HG02610 (cell line): ENCODE results near the gene FMR1.

Experiments
- ATAC-seq: cut with Tn5 transposase; IDR thresholded peaks from one replicate; pipeline ENCODE4 v1.9.1; 2021; ENCODE audit warnings: mild to moderate bottlenecking, moderate library complexity; ENCODE audit not compliant: unreplicated experiment

FMR1 gene

GRCh38 chrX:147914591-147914990 lies 2.9 kb downstream of the FMR1 start:
- no peak for ATAC-seq

DNA sequence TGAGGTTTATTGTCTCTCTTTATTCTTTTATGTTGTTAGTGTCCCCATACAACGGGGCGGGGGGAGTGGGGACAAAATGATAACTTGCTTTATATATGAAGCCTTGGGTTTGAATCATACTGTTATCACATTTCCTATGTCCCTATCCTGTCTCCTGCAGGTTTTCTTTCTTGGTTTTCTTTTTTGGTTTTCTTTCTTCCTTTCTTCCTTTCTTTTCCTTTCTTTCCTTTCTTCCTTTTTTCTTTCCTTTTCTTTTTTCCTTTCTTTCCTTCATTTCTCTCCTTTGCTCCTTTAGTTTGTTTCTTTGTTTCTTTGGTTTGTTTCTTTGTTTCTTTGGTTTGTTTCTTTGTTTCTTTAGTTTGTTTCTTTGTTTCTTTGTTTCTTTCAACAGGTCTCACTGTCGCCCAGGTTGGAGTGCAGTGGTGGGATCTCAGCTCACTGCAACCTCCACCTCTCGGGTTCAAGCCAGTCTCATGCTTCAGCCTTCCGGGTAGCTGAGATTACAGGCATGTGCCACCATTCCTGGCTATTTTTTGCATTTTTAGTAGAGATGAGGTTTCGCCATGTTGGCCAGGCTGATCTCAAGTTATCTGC lies 4.8 kb downstream of the FMR1 start:
- ATAC-seq = no peak

DNA sequence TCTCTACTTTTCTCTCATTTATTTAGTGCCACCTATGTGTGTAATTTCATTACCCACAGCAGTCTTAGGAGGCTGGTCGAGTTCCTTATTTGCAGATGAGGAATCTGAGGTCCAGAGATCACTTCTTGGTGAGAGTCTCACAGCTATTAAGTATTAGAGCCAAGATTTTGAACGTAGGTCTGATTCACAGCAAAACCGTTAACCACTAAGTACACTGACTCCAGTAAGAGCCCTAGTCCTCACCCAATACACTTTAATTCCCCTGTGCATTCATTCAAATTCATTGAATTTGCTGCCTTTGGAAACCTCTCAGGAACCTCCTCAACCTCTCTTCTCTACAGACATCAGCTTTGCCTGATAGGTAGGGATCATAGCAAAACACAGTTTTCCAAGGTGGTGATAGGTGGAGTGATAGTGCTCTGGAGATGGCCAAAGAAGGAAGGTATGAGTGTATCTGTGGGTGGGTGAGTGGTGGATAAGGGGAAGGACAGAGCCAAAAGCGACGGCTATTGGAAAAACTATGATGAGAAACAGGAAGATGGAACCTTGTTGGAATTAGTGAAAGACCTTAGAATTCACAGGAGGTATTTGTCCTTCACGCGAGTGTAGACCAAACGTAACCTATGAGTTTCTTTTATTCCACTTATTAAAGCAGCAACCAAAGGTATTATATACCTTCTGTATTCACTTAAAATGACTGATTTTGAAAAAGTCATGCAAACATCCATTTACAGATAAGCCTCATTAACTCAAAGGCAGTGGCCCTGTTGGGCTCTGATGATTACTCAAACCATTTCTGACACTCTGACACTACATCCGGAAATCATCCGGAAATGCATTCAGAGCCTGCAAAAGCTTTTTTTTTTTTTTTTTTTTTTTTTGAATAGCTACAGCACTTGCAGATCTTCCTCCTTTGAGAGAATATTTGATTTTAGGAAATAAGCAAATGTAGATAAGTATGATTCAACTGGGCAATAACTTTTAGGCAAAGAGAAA lies 6.3 kb downstream of the FMR1 start:
- ATAC-seq = peak; percentile 91

DNA sequence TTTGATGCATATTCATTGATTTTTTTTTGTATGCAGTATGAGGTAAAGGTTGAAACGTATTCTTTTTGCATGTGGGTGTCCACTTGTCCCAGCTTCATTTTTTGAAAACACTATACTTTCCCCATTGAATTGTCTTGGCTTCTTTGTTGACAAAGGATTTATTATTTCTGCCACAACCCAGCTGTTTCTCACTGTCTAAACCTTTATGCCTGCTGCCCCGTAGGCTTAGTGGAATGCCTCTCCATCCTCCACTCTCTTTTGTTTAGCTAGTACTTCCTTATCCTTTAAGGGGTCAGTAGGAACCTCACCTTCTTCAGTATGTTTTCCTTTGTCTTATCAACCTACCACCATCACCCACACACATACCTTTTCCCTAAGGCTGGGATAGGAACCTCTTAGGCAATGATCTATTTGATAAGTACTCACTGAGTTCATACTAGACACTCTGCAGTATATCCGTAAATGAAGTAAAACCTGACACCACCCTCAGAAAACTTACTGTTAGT lies 8.5 kb downstream of the FMR1 start:
- no peak for ATAC-seq

DNA sequence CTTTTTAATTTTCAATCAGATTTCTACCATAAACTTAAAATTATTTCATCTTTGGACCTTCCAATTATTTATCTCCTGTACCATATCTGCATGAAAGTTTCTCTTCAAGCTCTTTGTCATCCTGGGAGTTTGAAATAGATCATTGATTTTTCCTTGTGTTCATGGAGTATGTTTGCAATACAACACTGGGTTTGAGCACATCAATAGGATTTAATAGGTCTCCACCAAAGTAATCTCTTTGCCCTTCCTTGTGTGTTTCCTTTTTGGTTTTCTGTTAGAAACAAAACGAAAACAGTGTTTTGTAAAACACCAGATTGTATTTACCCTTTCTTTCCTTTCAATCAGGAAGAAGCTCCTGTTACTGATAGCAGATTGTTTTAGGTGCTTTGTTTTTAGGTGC lies 11.9 kb downstream of the FMR1 start:
- no peak for ATAC-seq

DNA sequence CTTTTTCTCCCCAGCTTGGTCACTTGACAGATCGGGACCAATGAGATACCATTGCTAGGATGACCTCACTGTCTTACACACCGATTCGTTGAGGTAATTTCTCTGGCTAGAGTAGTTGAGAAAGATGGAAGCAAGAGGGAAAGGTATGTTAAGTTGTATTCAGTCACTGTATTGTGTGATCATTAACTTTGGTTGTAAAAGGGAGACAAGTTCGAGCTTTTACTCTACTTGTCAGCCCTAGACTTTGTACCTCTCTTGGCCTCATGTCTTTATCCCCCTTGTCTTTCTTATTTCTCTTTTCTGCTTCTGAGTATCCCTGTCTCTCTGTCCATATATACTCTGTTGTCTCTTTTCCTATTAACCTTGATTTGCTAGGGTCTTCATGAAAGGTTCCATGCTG lies 15.5 kb downstream of the FMR1 start:
- ATAC-seq = no peak

- ATAC-seq = no peak
Measured at GRCh38 chrX:147933815-147934214, 22.1 kb downstream of the FMR1 start.

DNA sequence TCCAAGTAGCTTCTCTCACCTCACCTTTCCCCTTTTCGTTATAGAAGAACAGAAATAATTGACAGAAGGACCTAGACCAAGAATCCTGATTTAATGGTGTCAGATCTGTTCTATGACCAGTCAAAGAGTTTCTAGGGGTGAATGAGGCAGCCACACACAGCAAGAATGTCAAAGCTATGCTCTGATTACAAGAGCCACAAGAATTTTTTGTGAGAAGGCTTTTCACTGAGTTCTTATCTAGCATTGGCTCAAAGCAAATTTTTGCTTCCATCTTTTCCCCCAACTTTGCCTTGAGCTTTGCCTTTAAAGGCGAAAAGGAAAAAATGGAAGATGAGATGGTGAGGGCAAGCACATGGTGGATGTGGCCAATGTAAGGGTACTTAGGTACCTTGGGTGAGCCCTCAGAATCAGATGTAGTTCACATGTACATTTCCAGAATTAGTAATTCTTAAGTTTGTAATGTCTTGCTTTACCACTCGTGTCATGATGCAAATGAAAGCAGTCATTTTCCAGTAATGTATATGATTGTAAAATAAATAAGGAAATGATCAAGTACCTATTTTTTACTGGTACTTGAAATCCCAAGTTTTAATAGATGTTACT lies 23.5 kb downstream of the FMR1 start:
- no peak for ATAC-seq

DNA sequence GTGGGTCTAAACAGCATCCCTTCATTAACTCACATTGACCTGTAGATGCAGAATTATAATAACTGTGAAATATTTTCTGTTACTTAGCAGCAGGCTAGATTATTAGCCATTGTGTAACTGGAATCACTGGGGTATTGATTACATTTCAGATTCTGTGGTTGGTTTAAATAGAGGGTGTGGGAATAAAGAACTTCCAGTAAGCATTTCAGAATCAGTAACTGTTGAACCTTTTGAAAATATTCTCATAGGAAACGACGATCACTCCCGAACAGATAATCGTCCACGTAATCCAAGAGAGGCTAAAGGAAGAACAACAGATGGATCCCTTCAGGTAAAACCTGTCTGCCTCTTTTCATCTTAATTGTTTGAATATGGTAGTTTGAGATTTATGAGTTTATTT lies 33.6 kb downstream of the FMR1 start:
- no peak for ATAC-seq

DNA sequence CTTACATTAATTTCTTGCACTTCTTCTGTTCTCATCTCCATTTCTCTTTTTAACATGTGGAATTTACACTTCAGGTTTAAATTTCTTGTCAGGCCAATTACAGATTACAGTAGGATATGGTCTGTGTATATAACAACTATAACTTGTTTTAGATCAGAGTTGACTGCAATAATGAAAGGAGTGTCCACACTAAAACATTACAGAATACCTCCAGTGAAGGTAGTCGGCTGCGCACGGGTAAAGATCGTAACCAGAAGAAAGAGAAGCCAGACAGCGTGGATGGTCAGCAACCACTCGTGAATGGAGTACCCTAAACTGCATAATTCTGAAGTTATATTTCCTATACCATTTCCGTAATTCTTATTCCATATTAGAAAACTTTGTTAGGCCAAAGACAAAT lies 36.8 kb downstream of the FMR1 start:
- no peak for ATAC-seq

GRCh38 chrX:147950352-147950751 lies 38.6 kb downstream of the FMR1 start:
- ATAC-seq = no peak

DNA sequence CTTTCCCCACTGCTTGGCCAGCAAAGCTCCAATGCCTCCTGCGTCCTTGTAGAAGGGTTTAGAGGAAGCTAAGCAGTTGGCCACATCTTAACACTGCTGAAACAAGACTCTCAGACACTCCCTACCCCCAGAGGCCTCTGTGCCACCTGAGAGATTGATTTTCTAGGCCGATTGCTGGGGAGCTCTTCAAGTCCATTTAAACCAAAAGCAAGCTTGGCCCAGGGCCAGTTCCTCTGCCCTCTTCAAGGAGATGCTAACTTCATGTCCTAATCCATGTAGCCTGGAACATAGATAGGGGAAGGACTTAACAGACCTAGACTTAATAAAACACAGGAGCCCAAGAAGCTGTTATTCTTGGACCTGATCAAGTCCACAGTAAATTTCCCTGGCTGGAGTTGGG lies 42.3 kb downstream of the FMR1 start:
- ATAC-seq = no peak

- no peak for ATAC-seq
Measured at GRCh38 chrX:147957291-147957690, 45.6 kb downstream of the FMR1 start.

GRCh38 chrX:147958291-147958690 lies 46.6 kb downstream of the FMR1 start:
- no peak for ATAC-seq

DNA sequence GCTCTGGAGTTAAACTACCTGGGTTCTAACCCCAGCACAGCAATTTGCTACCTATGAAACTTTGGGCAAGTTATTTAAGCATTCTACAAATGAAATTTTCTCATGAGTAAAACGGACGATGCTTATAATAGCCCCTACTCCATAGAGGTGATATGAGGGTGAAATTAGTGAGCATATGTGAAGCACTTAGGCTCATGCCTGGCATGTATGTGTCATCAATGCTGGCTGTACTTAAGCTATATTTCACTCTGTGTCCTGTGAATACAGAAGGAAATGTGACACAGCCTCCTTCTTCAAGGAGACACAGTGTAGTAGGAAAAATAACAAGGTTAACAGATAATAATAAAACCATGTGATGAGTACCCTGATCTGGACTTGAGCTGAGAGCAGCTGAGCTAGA lies 49.0 kb downstream of the FMR1 start:
- ATAC-seq = no peak

- no peak for ATAC-seq
Measured at GRCh38 chrX:147962476-147962875, 50.8 kb downstream of the FMR1 start.

DNA sequence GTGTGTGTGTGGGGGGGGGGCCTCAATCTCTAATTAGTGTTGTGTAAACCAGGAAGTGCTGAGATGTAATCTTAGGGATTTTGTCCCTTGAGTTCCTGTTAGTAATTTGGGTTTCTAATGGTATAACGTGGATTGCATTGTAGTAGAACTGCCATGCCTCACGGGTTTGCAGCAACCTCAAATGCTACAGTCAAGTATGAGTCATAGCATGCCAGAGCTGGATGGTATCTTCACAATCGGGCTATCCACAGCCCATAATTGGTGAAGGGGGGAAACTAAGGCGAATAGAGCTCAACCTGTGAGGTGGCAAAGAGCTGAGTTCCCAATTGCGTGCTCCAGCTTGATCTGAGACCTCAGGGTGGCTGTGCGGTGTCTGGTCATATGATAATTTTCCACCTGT lies 67.2 kb downstream of the FMR1 start:
- no peak for ATAC-seq

GRCh38 chrX:147981038-147981752 lies 69.5 kb downstream of the FMR1 start, which contains the start of gene FMR1NB:
FMR1NB (plus strand) TSS chrX:147981337; CDS start chrX:147981403, 66 bp downstream.
- ATAC-seq = no peak
